Naive B cell (primary cell): ENCODE results near the gene ATP2B2. TPM values are rescaled to one million over a fixed set of nuclear protein-coding genes. Genes with fewer than 3 reads are reported as not detected.
A peak's percentile ranks its signal among the peaks of the same experiment; 100 is the strongest.
"Not testable (repeated sequence)": the region's sequence is repeated elsewhere in the genome, so short reads cannot be mapped to it uniquely, and the experiment has no call there.

Experiments
- ATAC-seq, 2 donors: fragments of 150-1000 bp; cut with Tn5 transposase; 2 replicates each; pipeline ENCODE4 v1.10.0; 2021; ENCODE audit warnings: low read depth in 2 of 2, mild to moderate bottlenecking in 2 of 2, moderate library complexity in 2 of 2
- DNase-seq: peaks from one replicate; pipeline ENCODE4 v3.0.0; 2022
- H3K27ac Mint-ChIP-seq, 6 donors: one replicate each; pipeline ENCODE4 v1.8.0; 2020 to 2022; ENCODE audit warnings: mild to moderate bottlenecking in 6 of 6, mixed read lengths in 6 of 6, moderate library complexity in 5 of 6, inconsistent platforms in 2 of 6
- H3K27me3 Mint-ChIP-seq, 3 donors: one replicate each; pipeline ENCODE4 v1.8.0; 2021 to 2022; ENCODE audit warnings: mixed read lengths in 3 of 3, mild to moderate bottlenecking in 1 of 3
- H3K36me3 Mint-ChIP-seq, 2 donors: one replicate each; pipeline ENCODE4 v1.8.0; 2020 to 2022; ENCODE audit warnings: mixed read lengths in 2 of 2, inconsistent platforms in 1 of 2, mild to moderate bottlenecking in 1 of 2
- H3K4me1 Mint-ChIP-seq, 3 donors: one replicate each; pipeline ENCODE4 v1.8.0; 2020 to 2022; ENCODE audit warnings: mixed read lengths in 3 of 3, inconsistent platforms in 1 of 3, mild to moderate bottlenecking in 1 of 3, moderate library complexity in 1 of 3
- H3K4me3 Mint-ChIP-seq, 8 donors: one replicate each; pipeline ENCODE4 v1.8.0; 2020 to 2022; ENCODE audit warnings: mild to moderate bottlenecking in 8 of 8, mixed read lengths in 8 of 8, moderate library complexity in 8 of 8, inconsistent platforms in 2 of 8
- H3K9me3 Mint-ChIP-seq, 7 donors: one replicate each; pipeline ENCODE4 v1.8.0; 2020 to 2022; ENCODE audit warnings: mixed read lengths in 7 of 7, mild to moderate bottlenecking in 5 of 7, inconsistent platforms in 2 of 7, moderate library complexity in 1 of 7
- polyA plus RNA-seq, 6 donors: library from polyadenylated mRNA; unstranded; fragments of 300-500 nt; fragmentation: Illumina TruSeq; gene quantifications; one replicate each; pipeline ENCODE4 v1.2.3, GENCODE V29; 2021; ENCODE audit warnings: low read depth in 6 of 6

The ATP2B2 gene
- polyA plus RNA-seq, 6 donors from 2014 or later: 0.06 TPM; not detected in 5

DNA sequence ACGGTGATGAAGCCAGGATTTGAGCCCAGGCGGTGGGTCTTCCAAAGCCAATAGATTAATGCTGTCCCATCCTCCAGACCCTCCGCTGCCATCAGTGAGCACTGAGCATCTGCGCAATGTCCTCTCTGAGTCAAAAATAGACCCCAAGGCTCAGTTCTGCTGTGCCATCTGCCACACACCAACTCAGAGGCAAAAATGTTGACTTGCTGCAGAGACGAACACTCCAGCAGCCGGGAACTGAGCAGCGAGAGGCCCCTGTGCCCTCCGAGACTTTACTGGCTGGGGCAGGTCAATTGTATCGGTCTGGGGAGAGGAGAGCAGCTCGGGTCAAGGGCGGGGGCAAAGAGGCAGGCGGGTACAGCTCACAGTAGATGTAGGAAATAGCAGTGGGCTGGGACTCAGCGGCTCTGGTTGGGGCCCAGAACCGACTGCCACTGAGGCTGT lies 41.5 kb upstream of the ATP2B2 start:
- ATAC-seq (no peak), DNase-seq (no peak)
- peaks cover 11 to 60% (median 54%) of the 10 kb centered on the region in 3 donors for H3K27me3 Mint-ChIP-seq
- H3K9me3 Mint-ChIP-seq: peaks cover 3 to 22% (median 12%) of the 10 kb centered on the region in 7 donors
- peaks cover 3 to 8% of the 10 kb centered on the region in 2 donors for H3K36me3 Mint-ChIP-seq
- H3K4me3 Mint-ChIP-seq: no peak overlapping the region
- H3K27ac Mint-ChIP-seq: no peak overlapping the region
- H3K4me1 Mint-ChIP-seq: peaks cover 0 to 2% (median 0%) of the 10 kb centered on the region in 3 donors

DNA sequence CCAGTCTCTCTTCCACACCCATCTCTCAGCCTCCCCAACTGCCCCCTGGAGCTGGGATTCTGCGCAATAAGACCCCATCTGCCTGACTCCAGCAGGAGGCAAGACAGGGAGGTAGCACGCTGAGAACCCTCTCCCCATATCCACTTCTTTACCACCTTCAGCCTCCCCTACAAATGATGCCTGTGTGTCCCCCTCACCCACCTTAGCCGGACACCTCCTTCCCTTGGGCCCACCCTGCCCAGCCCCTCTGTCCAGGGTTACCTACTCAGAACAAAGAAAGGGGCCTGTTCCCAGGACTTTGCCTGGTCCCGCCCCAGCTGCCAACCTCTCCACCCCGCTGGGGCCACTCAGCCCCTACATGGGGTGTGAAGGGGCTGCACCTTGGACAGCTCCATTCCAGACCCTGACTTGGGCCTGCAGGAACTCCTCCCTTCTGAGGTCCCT lies 40.8 kb upstream of the ATP2B2 start:
- no peak for ATAC-seq
- Mint-ChIP-seq H3K36me3 (peaks cover 6 to 8% of the 10 kb centered on the region in 2 donors), H3K9me3 (peaks cover 5 to 28% (median 17%) of the 10 kb centered on the region in 7 donors), H3K4me1 (no peaks in the 10 kb centered on the region), H3K27me3 (peaks cover 5 to 60% (median 48%) of the 10 kb centered on the region in 3 donors), H3K27ac (no peak overlapping the region), H3K4me3 (peak overlapping the region in 1 of 8 donors; percentile 15)
- no peak for DNase-seq

DNA sequence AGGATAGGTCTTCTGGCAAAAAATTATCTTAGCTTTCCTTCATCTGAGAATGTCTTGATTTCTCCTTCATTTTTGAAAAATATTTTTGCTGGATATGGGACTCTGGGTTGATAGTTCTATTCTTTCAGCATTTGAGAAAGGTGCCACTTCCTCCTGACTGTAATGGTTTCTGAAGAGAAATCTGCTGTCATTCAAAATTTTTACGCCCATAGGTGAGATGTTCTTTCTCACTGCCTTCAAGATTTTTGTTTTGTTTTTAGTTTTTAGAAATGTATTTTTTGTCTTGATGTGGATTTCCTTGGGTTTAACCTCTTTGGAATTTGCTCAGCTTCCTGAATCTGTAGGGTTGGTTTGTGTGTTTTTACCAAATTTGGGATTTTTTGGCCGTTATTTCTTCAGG lies 37.1 kb upstream of the ATP2B2 start:
- Mint-ChIP-seq H3K4me1 (no peaks in the 10 kb centered on the region), H3K27me3 (peaks cover 0 to 43% (median 26%) of the 10 kb centered on the region in 3 donors), H3K27ac (no peak overlapping the region), H3K4me3 (no peak overlapping the region), H3K9me3 (peaks cover 7 to 45% (median 40%) of the 10 kb centered on the region in 7 donors), H3K36me3 (peaks cover 6 to 8% of the 10 kb centered on the region in 2 donors)
- ATAC-seq (no peak), DNase-seq (no peak)

- not testable (repeated sequence) for H3K4me1 Mint-ChIP-seq, H3K27ac Mint-ChIP-seq, H3K36me3 Mint-ChIP-seq, DNase-seq, ATAC-seq, H3K4me3 Mint-ChIP-seq
- peaks cover 7 to 45% (median 40%) of the 10 kb centered on the region in 7 donors for H3K9me3 Mint-ChIP-seq
- peaks cover 0 to 37% (median 29%) of the 10 kb centered on the region in 3 donors for H3K27me3 Mint-ChIP-seq
Observed at GRCh38 chr3:10540347-10540746, 35.0 kb upstream of the ATP2B2 start.

GRCh38 chr3:10534066-10534465 lies 28.7 kb upstream of the ATP2B2 start:
- Mint-ChIP-seq H3K4me1 (peaks cover 0 to 3% (median 0%) of the 10 kb centered on the region in 3 donors), H3K4me3 (no peak overlapping the region), H3K9me3 (peaks cover 0 to 8% (median 3%) of the 10 kb centered on the region in 7 donors), H3K27ac (peak overlapping the region in 1 of 6 donors; percentile 32), H3K27me3 (peaks cover 0 to 40% (median 33%) of the 10 kb centered on the region in 3 donors), H3K36me3 (no peaks in the 10 kb centered on the region)
- DNase-seq (no peak), ATAC-seq (no peak)

DNA sequence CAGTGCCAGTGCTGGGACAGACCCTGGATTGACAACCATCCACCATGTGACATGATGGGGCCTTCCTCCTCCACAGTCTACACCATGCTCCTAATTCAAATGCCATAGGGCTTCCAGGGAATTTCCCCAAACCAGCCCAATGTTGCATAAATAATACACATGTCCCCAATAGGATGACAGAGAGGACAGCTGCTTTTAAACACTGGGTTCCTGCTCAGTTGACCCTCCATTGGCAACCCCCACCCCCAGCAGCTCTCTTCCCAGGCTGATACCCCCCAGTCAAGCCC lies 28.3 kb upstream of the ATP2B2 start:
- H3K27ac Mint-ChIP-seq: no peak overlapping the region
- H3K36me3 Mint-ChIP-seq: no peaks in the 10 kb centered on the region
- peaks cover 0 to 42% (median 29%) of the 10 kb centered on the region in 3 donors for H3K27me3 Mint-ChIP-seq
- DNase-seq (no peak), ATAC-seq (no peak)
- peaks cover 0 to 4% (median 0%) of the 10 kb centered on the region in 7 donors for H3K9me3 Mint-ChIP-seq
- H3K4me3 Mint-ChIP-seq: no peak overlapping the region
- H3K4me1 Mint-ChIP-seq: peaks cover 0 to 3% (median 0%) of the 10 kb centered on the region in 3 donors

GRCh38 chr3:10532939-10533736 lies 27.8 kb upstream of the ATP2B2 start:
- no peaks in the 10 kb centered on the region for H3K9me3 Mint-ChIP-seq
- H3K4me1 Mint-ChIP-seq: peaks cover 0 to 3% (median 0%) of the 10 kb centered on the region in 3 donors
- no peaks in the 10 kb centered on the region for H3K36me3 Mint-ChIP-seq
- H3K4me3 Mint-ChIP-seq: no peak overlapping the region
- no peak overlapping the region for H3K27ac Mint-ChIP-seq
- no peak for DNase-seq
- H3K27me3 Mint-ChIP-seq: peaks cover 0 to 46% (median 24%) of the 10 kb centered on the region in 3 donors
- ATAC-seq: no peak

DNA sequence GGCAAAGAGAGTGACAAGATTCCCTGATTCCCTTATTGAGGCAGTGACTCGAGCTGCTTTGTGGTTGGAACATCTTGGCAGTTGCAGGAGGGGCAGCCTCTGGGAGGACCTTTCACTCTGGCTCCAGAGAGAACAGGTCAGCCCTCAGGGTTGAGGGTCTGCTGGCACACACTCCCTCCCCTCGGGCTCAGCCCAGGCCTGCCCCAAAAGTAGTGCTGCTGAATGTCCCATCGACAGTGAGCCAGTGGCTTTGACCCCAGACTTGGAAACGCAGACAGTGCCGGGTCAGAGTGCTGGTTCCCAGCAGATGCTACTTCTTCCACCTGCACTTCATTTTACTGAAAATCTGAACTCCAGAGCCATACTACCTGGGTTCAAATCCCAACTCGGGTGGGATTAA lies 25.6 kb upstream of the ATP2B2 start:
- Mint-ChIP-seq H3K27ac (no peak overlapping the region), H3K36me3 (no peaks in the 10 kb centered on the region), H3K4me1 (peaks cover 0 to 3% (median 0%) of the 10 kb centered on the region in 3 donors), H3K4me3 (no peak overlapping the region), H3K27me3 (peaks cover 2 to 44% (median 23%) of the 10 kb centered on the region in 3 donors), H3K9me3 (no peaks in the 10 kb centered on the region)
- DNase-seq (no peak), ATAC-seq (no peak)

GRCh38 chr3:10530241-10530640 lies 24.9 kb upstream of the ATP2B2 start:
- DNase-seq (no peak), ATAC-seq (no peak)
- no peak overlapping the region for H3K4me3 Mint-ChIP-seq
- no peaks in the 10 kb centered on the region for H3K9me3 Mint-ChIP-seq
- peaks cover 10 to 46% (median 26%) of the 10 kb centered on the region in 3 donors for H3K27me3 Mint-ChIP-seq
- no peak overlapping the region for H3K27ac Mint-ChIP-seq
- H3K4me1 Mint-ChIP-seq: peaks cover 0 to 3% (median 0%) of the 10 kb centered on the region in 3 donors
- no peaks in the 10 kb centered on the region for H3K36me3 Mint-ChIP-seq

DNA sequence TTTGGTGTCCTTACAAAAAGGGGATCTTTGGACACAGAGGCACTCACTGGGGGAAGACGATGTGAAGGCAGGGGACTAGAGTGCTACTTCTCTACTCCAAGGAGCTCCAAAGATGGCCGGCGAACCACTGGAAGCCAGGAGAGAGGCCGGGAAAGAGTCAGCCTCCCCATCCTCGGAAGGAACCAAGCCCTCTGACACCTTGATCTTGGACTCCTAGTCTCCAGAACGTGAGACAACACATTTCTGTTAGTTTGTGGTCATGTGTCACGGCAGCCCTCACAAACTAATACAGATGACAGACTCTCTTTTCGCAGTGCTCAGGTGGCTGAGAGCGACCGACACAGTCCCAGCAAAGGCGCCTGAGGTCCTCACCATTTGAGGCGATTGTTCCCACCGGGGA lies 24.4 kb upstream of the ATP2B2 start:
- ATAC-seq: no peak
- Mint-ChIP-seq H3K27me3 (peaks cover 13 to 48% (median 30%) of the 10 kb centered on the region in 3 donors), H3K27ac (no peak overlapping the region), H3K9me3 (no peaks in the 10 kb centered on the region), H3K36me3 (no peaks in the 10 kb centered on the region), H3K4me3 (no peak overlapping the region), H3K4me1 (peaks cover 0 to 3% (median 0%) of the 10 kb centered on the region in 3 donors)
- DNase-seq: no peak

DNA sequence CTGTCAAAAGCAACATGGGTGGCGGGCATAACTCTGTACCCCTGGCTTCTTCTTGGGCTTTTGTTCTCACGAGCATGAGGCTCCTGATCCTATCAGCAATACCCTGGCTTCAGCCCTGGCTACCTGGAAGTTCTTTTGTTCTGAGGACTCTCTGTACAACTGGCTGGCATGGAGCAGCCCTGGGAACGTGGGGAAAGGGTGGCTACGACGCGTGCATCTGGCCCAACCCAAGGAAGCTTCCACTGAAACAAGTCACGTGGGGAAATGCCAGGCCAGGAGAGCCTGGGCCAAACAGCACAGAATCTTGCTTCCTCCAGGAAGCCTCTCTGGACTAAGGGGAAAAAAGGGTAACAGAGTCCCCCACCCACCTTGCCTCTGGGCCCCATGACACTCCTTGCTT lies 22.7 kb upstream of the ATP2B2 start:
- no peak for ATAC-seq
- H3K36me3 Mint-ChIP-seq: no peaks in the 10 kb centered on the region
- H3K4me3 Mint-ChIP-seq: no peak overlapping the region
- no peak for DNase-seq
- H3K4me1 Mint-ChIP-seq: peaks cover 0 to 3% (median 0%) of the 10 kb centered on the region in 3 donors
- no peak overlapping the region for H3K27ac Mint-ChIP-seq
- peaks cover 30 to 51% (median 47%) of the 10 kb centered on the region in 3 donors for H3K27me3 Mint-ChIP-seq
- no peaks in the 10 kb centered on the region for H3K9me3 Mint-ChIP-seq

- Mint-ChIP-seq H3K27ac (no peak overlapping the region), H3K4me3 (no peak overlapping the region), H3K27me3 (peaks cover 30 to 57% (median 53%) of the 10 kb centered on the region in 3 donors), H3K36me3 (no peaks in the 10 kb centered on the region), H3K9me3 (no peaks in the 10 kb centered on the region), H3K4me1 (no peaks in the 10 kb centered on the region)
- DNase-seq: no peak
- no peak for ATAC-seq
Observed at GRCh38 chr3:10527295-10528001, 22.1 kb upstream of the ATP2B2 start.

DNA sequence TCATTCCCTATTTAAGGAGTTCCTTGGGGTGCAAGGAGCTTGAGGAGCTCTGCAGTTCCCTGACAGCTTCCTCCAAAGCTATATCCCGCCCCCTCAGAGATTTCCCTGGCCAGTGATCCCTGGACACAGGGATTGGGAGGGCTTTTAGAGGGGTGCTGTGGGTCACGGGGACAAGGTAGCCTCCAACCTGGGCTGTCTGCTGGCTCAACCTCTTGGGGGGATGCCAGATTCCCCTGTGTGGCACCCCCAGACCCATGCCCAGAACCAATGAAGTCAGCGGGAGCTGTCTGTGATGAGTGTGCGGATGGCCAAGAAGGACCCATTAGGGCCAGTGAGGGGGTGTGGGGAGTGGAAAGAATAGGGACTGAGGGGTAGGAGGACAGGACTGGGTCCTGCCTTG lies 21.0 kb upstream of the ATP2B2 start:
- no peaks in the 10 kb centered on the region for H3K36me3 Mint-ChIP-seq

More for the DNA sequence above, 21.0 kb upstream of the ATP2B2 start:
- DNase-seq (no peak), ATAC-seq (no peak)
- Mint-ChIP-seq H3K9me3 (no peaks in the 10 kb centered on the region), H3K27ac (no peak overlapping the region), H3K4me3 (no peak overlapping the region), H3K4me1 (no peaks in the 10 kb centered on the region), H3K27me3 (peaks cover 34 to 68% (median 58%) of the 10 kb centered on the region in 3 donors)
